Thyroid gland (tissue), 4 donors: ENCODE measurements around the gene RWDD4.

Source experiments
- POLR2A ChIP-seq, 2 donors: fragments of 450-650 bp; IDR thresholded peaks; one replicate each; pipeline ENCODE4 v1.6.1; 2017; ENCODE audit warnings: antibody characterized with exemption in 2 of 2, mild to moderate bottlenecking in 2 of 2, moderate library complexity in 1 of 2
- TF ChIP-seq, protein P1 (sequence below), 6 experiments: fragments of 200-600 bp in 3 of 6; fragments of 450-650 bp in 3 of 6; sonication (generic) in 3 of 6; IDR thresholded peaks; one replicate each; pipeline ENCODE4 v1.5.1; 2016 to 2019; ENCODE audit warnings: antibody characterized with exemption in 6 of 6, mild to moderate bottlenecking in 2 of 6, inconsistent platforms in 1 of 6, moderate library complexity in 1 of 6

DNA sequence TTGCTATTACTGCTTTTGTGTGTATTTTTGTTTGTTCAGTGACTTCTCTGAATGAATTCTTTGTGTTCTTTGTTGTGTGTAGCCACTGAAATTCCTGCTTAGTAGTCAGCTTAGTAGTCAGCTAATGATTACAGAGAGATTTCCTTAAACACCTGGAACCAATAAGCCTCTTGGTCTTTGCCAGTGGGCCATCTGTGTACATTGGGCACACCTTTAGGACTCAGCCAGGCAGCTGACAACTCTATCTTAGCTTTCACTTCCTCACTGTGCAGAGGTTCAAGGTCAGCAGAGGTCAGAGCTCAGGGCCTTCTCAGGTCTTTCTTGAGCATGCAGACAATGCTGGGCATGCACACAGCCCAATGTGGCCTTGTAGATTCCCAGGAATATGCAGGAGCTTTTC is 59.3 kb downstream of the RWDD4 start:
- TF ChIP-seq, protein P1, sequence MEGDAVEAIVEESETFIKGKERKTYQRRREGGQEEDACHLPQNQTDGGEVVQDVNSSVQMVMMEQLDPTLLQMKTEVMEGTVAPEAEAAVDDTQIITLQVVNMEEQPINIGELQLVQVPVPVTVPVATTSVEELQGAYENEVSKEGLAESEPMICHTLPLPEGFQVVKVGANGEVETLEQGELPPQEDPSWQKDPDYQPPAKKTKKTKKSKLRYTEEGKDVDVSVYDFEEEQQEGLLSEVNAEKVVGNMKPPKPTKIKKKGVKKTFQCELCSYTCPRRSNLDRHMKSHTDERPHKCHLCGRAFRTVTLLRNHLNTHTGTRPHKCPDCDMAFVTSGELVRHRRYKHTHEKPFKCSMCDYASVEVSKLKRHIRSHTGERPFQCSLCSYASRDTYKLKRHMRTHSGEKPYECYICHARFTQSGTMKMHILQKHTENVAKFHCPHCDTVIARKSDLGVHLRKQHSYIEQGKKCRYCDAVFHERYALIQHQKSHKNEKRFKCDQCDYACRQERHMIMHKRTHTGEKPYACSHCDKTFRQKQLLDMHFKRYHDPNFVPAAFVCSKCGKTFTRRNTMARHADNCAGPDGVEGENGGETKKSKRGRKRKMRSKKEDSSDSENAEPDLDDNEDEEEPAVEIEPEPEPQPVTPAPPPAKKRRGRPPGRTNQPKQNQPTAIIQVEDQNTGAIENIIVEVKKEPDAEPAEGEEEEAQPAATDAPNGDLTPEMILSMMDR (IDR thresholded peaks at IDR 0.05) = no peak
- no peak for TF ChIP-seq POLR2A (IDR thresholded peaks at IDR 0.05)
